Endothelial cell (in vitro differentiated cells): ENCODE data around the gene RFNG. TPM values are rescaled to one million over a fixed set of nuclear protein-coding genes. Genes with fewer than 3 reads are reported as not detected.

ENCODE experiments used
- DNase-seq: peaks from one replicate; pipeline ENCODE4 v3.0.0; 2021; ENCODE audit warnings: low spot score
- H3K27ac Mint-ChIP-seq: one replicate; pipeline ENCODE4 v1.8.0; 2021; ENCODE audit warnings: mixed read lengths, inconsistent platforms; ENCODE audit not compliant: unreplicated experiment
- H3K27me3 Mint-ChIP-seq: one replicate; pipeline ENCODE4 v1.8.0; 2021; ENCODE audit warnings: mild to moderate bottlenecking, moderate library complexity, mixed read lengths, inconsistent platforms; ENCODE audit not compliant: unreplicated experiment
- H3K36me3 Mint-ChIP-seq: one replicate; pipeline ENCODE4 v1.8.0; 2021; ENCODE audit warnings: mild to moderate bottlenecking, low read depth, mixed read lengths, inconsistent platforms; ENCODE audit not compliant: unreplicated experiment
- H3K4me1 Mint-ChIP-seq: one replicate; pipeline ENCODE4 v1.8.0; 2021; ENCODE audit warnings: mild to moderate bottlenecking, mixed read lengths, inconsistent platforms; ENCODE audit not compliant: unreplicated experiment
- H3K4me3 Mint-ChIP-seq: one replicate; pipeline ENCODE4 v1.8.0; 2021; ENCODE audit warnings: mild to moderate bottlenecking, mixed read lengths, inconsistent platforms; ENCODE audit not compliant: unreplicated experiment
- H3K9me3 Mint-ChIP-seq: one replicate; pipeline ENCODE4 v1.8.0; 2021; ENCODE audit warnings: mixed read lengths, inconsistent platforms; ENCODE audit not compliant: unreplicated experiment
- total RNA-seq: library from RNA; stranded (reverse); fragmentation: NEBNext Ultra II Directional; extraction: Animal tissue kit (Norgen Biotek cat#: 25700); gene quantifications from one replicate; pipeline ENCODE4 v1.2.1, GENCODE V29; 2021; ENCODE audit not compliant: unreplicated experiment
- TF ChIP-seq, protein P1 (sequence below): fragments of 200-600 bp; sonication (generic); IDR thresholded peaks from one replicate; pipeline ENCODE4 v1.5.0; 2021; ENCODE audit warnings: antibody characterized with exemption; ENCODE audit not compliant: unreplicated experiment

RFNG gene
- total RNA-seq, 1 donor from 2014 or later: 19.7 TPM

DNA sequence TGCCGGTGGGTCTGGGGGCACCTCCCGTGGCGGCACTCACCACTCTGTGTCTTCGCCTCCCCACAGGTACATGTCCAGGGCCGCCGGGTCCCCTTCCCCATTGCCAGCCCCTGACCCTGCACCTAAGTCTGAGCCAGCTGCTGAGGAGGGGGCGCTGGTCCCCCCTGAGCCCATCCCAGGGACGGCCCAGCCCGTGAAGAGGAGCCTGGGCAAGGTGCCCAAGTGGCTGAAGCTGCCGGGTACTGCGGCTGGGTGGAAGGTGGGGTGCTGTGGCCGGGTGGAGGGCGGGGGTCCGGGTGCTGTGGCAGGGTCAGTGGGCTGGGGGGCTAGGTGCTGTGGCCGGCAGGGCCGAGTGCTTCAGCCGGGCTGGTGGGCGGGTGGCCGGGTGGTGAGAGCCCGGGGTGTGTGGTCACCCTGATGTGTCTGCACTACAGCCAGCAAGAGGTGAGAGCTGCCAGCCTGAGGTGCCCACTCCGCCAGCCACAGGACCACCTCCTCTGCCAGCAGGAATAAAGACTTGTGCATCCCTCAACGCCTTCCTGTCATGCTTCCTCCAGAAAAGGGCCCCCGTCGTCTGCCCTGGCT lies 34.6 kb downstream of the RFNG start:
- no peak overlapping the region for H3K4me3 Mint-ChIP-seq
- no peak for DNase-seq
- H3K27me3 Mint-ChIP-seq: peaks cover 3% of the 10 kb centered on the region
- TF ChIP-seq, protein P1, sequence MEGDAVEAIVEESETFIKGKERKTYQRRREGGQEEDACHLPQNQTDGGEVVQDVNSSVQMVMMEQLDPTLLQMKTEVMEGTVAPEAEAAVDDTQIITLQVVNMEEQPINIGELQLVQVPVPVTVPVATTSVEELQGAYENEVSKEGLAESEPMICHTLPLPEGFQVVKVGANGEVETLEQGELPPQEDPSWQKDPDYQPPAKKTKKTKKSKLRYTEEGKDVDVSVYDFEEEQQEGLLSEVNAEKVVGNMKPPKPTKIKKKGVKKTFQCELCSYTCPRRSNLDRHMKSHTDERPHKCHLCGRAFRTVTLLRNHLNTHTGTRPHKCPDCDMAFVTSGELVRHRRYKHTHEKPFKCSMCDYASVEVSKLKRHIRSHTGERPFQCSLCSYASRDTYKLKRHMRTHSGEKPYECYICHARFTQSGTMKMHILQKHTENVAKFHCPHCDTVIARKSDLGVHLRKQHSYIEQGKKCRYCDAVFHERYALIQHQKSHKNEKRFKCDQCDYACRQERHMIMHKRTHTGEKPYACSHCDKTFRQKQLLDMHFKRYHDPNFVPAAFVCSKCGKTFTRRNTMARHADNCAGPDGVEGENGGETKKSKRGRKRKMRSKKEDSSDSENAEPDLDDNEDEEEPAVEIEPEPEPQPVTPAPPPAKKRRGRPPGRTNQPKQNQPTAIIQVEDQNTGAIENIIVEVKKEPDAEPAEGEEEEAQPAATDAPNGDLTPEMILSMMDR: no peak
- H3K27ac Mint-ChIP-seq: no peak overlapping the region
- no peaks in the 10 kb centered on the region for H3K9me3 Mint-ChIP-seq
- peaks cover 4% of the 10 kb centered on the region for H3K36me3 Mint-ChIP-seq
- peaks cover 5% of the 10 kb centered on the region for H3K4me1 Mint-ChIP-seq

DNA sequence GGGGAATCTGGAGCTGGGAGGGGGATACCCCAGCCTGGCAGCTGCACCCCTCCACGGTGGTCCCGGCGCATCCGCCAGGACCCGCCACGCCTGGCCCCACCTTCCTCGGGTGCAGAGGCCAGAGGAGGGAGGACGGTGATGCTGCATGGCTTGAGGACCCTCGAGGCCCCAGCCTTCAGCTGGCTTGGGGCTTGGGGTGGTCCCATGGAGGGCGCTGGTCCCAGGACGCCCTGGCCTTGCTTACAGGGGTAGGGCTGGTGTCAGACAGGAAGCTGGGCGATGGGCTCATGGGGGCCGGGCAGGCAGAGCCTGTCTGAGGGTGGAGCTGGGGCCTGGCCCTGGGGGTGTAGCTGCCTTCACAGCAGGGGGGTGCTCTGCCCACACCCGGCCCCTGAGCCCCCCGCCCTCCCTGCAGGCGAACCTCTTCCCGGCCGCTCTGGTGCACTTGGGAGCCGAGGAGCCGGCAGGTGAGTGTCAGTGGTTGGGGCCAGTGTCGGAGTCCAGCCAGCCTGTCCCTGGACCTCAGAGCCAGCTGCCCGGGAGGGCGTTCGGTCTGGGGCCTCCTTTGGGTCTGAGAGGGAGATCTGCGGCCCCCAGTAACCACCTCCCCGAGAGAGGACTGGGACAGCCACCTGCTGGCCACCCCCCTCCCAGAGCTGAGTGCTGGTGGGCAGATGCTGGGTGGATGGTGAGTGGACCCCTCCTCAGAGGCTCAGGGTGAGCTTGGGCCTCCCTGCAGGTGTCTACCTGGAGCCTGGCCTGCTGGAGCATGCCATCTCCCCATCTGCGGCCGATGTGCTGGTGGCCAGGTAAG lies 35.3 kb downstream of the RFNG start:
- H3K27me3 Mint-ChIP-seq: peaks cover 3% of the 10 kb centered on the region
- no peaks in the 10 kb centered on the region for H3K9me3 Mint-ChIP-seq
- DNase-seq: no peak
- H3K4me1 Mint-ChIP-seq: no peaks in the 10 kb centered on the region
- H3K4me3 Mint-ChIP-seq: no peak overlapping the region
- no peak overlapping the region for H3K27ac Mint-ChIP-seq
- TF ChIP-seq, protein P1: no peak
- peaks cover 4% of the 10 kb centered on the region for H3K36me3 Mint-ChIP-seq

DNA sequence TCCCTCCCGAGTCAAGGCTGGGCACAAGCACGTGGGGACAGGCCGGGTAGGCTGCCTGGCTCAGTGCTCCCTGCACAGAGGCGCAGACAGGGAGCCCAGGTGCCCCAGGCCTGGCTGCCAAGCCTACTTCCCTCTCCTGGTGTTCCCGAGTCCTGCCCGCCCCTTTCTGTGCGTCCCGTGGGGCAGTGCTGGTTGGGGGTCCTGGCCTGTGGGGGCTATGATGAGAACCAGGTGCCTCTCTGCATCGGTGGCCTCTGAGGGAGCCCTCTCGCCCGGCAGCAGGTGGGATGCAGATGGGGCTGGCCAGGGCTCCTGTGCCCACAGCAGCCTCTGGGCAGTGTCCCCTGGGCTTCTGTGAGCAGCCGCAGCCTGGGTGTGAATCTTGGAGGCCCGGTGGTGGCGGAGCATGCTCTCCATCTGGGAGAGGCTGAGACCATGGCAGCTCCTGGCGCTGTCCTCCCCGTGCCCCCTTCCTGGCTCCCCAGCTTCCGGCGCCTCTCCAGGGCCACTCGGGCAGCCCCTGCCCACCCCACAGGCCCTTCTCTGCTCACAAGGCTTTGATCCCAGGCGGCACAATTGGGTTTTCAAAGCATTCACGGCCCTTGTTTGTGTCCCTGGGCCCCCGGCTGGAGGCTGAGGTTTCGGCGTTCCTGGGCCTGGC lies 36.2 kb downstream of the RFNG start:
- Mint-ChIP-seq H3K9me3 (no peaks in the 10 kb centered on the region), H3K27me3 (peaks cover 2% of the 10 kb centered on the region), H3K36me3 (peaks cover 4% of the 10 kb centered on the region), H3K4me1 (no peaks in the 10 kb centered on the region), H3K4me3 (no peak overlapping the region), H3K27ac (no peak overlapping the region)
- TF ChIP-seq, protein P1: no peak
- DNase-seq: no peak

DNA sequence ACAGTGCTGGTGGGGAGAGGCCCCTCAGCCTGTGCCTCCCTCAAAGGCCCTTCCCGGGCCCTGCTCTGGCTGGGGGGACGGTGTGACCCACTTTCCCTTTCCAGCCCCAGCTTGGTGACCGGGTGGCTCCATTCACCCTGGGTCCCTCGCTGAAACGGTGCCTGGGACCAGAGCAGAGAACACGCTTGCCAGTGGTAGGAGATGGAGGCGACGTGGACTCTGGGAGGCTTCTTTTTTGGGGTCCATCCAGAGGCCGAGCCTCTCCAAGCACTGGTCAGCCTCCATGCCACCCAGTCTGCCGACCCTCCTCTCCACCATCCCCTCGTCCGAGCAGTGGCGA lies 36.7 kb downstream of the RFNG start:
- H3K4me1 Mint-ChIP-seq: no peaks in the 10 kb centered on the region
- peaks cover 4% of the 10 kb centered on the region for H3K36me3 Mint-ChIP-seq
- no peak for DNase-seq
- no peak overlapping the region for H3K27ac Mint-ChIP-seq
- TF ChIP-seq, protein P1: no peak
- H3K9me3 Mint-ChIP-seq: no peaks in the 10 kb centered on the region
- peaks cover 2% of the 10 kb centered on the region for H3K27me3 Mint-ChIP-seq
- H3K4me3 Mint-ChIP-seq: no peak overlapping the region

DNA sequence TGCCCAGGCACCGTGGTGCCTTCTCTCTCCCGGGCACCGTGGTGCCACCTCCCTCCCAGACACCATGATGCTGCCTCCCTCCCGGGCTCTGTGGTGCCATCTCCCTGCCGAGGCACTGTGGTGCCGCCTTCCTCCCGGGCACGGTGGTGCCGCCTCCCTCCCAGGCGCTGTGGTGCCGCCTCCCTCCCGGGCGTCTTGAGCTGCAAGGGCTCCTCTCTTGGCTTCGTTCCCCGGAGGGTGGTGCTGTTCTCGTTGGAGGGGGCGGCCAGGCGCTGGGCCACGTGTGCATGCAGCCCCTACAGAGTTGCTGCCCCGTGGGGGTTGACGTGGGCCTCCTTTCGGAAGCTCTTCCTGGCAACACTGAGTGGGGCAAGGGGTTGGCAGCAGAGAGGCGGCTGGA lies 37.2 kb downstream of the RFNG start:
- Mint-ChIP-seq H3K9me3 (no peaks in the 10 kb centered on the region), H3K27ac (no peak overlapping the region), H3K4me3 (no peak overlapping the region), H3K27me3 (peaks cover 4% of the 10 kb centered on the region), H3K4me1 (no peaks in the 10 kb centered on the region), H3K36me3 (peaks cover 4% of the 10 kb centered on the region)
- no peak for DNase-seq
- TF ChIP-seq, protein P1: no peak
